HCT116 (cell line): ENCODE results near the gene ARHGAP10.
"Not testable (repeated sequence)": the region's sequence is repeated elsewhere in the genome, so short reads cannot be mapped to it uniquely, and the experiment has no call there.

ENCODE experiments used
- CTCF ChIP-seq, 3 experiments: fragments of 200-600 bp in 1 of 3; sonication (generic) in 1 of 3; IDR thresholded peaks in 2 of 3; conservative IDR thresholded peaks in 1 of 3; 2 replicates each; pipeline ENCODE4 v1.5.1; 2012 to 2017; ENCODE audit warnings: low read depth in 2 of 3, low read length in 2 of 3, antibody characterized with exemption in 1 of 3, borderline replicate concordance in 1 of 3, control low read depth in 1 of 3, mild to moderate bottlenecking in 1 of 3, mixed read lengths in 1 of 3, mixed run types in 1 of 3, moderate library complexity in 1 of 3; ENCODE audit not compliant: insufficient read depth in 1 of 3
- EZH2 ChIP-seq: fragments of 200-600 bp; sonication (generic); IDR thresholded peaks from 2 replicates; pipeline ENCODE4 v1.6.1; 2017; ENCODE audit warnings: antibody characterized with exemption, mixed run types
- POLR2A ChIP-seq: IDR thresholded peaks from 2 replicates; pipeline ENCODE4 v1.7.0; 2011; ENCODE audit warnings: borderline replicate concordance; ENCODE audit not compliant: insufficient read depth, insufficient read length; ENCODE audit errors: extremely low read depth
- POLR2AphosphoS5 ChIP-seq: IDR thresholded peaks from 2 replicates; pipeline ENCODE4 v1.6.1; 2011; ENCODE audit warnings: mild to moderate bottlenecking, low read depth, low read length, moderate library complexity
- SIN3A ChIP-seq: IDR thresholded peaks from 2 replicates; pipeline ENCODE4 v1.6.1; 2012; ENCODE audit warnings: low read depth
- YY1 ChIP-seq: IDR thresholded peaks from 2 replicates; pipeline ENCODE4 v1.6.1; 2011; ENCODE audit warnings: low read length, low read depth, moderate library complexity, mild to moderate bottlenecking; ENCODE audit not compliant: insufficient replicate concordance; ENCODE audit errors: extremely low read depth
- ZFX ChIP-seq: fragments of 450-650 bp; IDR thresholded peaks from 2 replicates; pipeline ENCODE4 v1.6.1; 2017
- TF ChIP-seq, protein P1 (sequence below): IDR thresholded peaks from 2 replicates; pipeline ENCODE4 v1.6.1; 2012; ENCODE audit warnings: low read depth

GRCh38 chr4:147799057-147799456 lies 67.2 kb downstream of the ARHGAP10 start:
- TF ChIP-seq CTCF (IDR thresholded peaks at IDR 0.05 in 2 of 3, conservative IDR thresholded peaks at IDR 0.05 in 1 of 3; ENCODE audit: borderline replicate concordance in 1 of 3, insufficient read depth in 1 of 3, low read depth in 2 of 3, low read length in 2 of 3); POLR2AphosphoS5; POLR2A; ZFX; EZH2; YY1; SIN3A: not testable (repeated sequence)
- TF ChIP-seq, protein P1, sequence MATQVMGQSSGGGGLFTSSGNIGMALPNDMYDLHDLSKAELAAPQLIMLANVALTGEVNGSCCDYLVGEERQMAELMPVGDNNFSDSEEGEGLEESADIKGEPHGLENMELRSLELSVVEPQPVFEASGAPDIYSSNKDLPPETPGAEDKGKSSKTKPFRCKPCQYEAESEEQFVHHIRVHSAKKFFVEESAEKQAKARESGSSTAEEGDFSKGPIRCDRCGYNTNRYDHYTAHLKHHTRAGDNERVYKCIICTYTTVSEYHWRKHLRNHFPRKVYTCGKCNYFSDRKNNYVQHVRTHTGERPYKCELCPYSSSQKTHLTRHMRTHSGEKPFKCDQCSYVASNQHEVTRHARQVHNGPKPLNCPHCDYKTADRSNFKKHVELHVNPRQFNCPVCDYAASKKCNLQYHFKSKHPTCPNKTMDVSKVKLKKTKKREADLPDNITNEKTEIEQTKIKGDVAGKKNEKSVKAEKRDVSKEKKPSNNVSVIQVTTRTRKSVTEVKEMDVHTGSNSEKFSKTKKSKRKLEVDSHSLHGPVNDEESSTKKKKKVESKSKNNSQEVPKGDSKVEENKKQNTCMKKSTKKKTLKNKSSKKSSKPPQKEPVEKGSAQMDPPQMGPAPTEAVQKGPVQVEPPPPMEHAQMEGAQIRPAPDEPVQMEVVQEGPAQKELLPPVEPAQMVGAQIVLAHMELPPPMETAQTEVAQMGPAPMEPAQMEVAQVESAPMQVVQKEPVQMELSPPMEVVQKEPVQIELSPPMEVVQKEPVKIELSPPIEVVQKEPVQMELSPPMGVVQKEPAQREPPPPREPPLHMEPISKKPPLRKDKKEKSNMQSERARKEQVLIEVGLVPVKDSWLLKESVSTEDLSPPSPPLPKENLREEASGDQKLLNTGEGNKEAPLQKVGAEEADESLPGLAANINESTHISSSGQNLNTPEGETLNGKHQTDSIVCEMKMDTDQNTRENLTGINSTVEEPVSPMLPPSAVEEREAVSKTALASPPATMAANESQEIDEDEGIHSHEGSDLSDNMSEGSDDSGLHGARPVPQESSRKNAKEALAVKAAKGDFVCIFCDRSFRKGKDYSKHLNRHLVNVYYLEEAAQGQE: not testable (repeated sequence)
